HG03135 (cell line): ENCODE measurements around the gene PDHA2.
"Not testable (repeated sequence)": the region's sequence is repeated elsewhere in the genome, so short reads cannot be mapped to it uniquely, and the experiment has no call there.

Experiments used
- ATAC-seq: cut with Tn5 transposase; IDR thresholded peaks from one replicate; pipeline ENCODE4 v1.9.1; 2021; ENCODE audit warnings: mild to moderate bottlenecking, moderate library complexity; ENCODE audit not compliant: unreplicated experiment

PDHA2 gene

DNA sequence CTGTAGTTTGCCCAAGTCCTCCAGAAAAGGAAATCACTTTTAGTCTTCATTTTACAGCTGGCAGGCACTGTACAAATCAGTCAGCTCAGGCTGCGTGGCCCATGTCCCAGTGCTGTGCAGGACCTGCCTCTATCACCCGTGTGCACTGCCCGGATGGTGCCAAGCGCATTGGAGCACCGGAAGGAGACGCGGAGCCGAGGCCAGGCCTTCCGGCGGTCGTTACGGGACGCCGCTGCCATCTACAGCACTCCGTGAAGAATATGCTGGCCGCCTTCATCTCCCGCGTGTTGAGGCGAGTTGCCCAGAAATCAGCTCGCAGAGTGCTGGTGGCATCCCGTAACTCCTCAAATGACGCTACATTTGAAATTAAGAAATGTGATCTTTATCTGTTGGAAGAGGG, at the start of gene PDHA2:
PDHA2 (plus strand) TSS at position 203 of the 400 bp plus-strand sequence; CDS start at position 261, 58 bp downstream.
- no peak for ATAC-seq

DNA sequence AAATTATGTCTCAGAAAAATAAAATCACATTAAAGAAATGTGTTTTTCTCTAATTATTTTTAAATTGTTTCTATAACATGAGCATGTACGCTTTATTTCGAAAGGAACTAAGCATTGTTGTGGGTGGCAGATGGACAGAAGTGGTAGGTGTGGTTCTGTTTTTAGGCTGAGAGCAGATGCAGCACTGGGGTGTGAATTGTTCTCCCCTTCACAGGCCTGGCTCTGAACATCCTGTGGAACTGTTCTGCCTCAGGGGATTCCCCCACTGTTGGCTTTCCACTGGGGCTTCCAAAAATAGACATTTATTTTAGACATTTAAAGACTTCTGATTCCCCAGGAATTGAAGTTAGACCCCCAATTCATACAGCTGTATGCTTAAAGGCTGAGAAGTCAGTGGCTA, 41.9 kb upstream of the PDHA2 start:
- no peak for ATAC-seq

DNA sequence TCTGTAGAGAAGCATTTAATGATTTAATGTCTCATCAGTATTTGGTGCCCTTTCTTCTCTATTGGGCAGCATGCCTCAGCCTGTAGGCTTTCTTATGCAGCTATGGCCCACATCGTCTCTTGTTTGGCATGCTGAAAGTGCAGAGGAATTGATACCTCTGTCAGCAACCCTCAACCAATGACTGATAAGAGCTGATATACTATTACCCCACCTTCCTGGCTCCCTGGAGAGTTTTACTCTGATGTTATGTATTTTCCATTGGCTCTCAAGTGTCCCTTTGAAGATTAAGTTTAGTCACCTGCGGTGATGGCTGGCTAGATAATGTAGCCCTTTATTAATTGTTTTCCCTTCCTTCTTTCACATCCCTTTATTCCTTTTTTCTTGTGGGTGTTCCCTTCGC, 41.2 kb upstream of the PDHA2 start:
- ATAC-seq: no peak

DNA sequence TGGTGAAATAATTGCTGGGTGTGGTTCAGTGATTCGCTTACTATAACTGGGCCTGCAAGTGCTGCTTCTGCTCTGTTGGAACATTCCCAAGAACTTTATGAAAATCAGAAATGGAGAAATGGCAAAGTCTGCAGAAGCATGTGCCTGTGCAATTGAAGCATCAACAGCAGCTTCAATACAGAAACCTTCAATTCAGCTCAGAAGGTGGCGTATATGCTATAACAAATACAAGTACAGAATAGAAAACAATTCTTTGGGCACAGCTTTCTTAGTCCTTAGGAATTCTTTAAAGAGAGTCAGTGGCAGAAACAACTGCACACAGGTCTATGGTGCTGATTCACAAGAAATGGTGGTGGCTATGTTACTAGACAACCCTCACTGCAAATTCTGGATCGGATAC, 18.0 kb upstream of the PDHA2 start:
- no peak for ATAC-seq

DNA sequence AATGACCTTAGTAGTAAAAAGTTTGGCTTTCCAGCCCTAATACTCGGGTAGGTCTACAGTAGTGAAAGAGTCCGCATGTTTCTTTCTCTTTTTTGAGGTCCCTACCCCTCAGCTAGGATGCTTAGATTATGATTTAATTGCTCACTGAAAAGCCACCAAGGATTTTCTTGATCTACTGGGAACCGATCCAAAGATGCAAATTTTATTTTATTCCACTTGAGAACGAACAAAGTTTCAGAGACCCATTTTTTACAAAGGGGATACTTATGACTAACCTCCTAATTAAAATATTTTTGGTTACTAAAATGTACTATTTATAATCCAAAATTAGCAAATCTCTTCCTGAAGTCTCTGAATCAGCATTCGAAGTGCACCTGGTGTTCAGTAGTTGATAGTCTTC, 14.3 kb upstream of the PDHA2 start:
- no peak for ATAC-seq

DNA sequence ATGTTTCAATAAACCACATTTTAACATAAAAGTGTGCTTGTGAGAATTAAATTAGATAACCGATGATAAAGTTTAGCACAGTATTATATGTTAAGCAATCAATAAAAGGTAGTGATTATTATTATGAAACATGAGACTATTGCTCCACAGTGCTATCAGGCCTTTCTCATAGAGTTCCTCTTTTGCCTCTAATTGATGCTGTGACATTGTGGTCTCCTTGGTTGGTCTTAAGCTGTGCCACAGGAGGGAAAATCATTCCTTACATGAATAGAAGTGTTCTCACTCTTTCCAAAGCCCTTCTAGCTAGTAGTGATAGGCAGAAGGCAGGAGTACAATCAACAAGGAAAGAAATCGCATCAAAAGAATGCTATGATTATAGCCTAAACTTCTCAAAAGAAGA, 9.2 kb upstream of the PDHA2 start:
- ATAC-seq: no peak

DNA sequence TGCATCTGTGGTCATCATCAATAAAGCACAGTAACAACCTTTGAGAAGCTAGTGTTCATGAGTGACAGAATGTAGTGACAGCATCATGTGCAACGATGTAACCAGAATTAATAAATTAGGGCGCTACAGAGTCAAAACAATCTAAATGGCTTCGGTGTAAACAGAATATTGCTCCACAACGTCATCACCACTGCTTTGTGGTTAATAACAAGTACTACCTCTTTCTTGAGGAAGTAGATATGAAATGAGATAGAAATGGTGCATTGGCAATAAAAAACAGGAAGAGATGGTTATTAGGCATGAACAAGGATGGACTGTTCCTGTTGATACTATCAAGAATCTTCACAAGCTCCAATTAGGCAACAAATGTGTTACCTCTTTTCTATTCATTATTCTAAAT, 8.7 kb upstream of the PDHA2 start:
- ATAC-seq: no peak

DNA sequence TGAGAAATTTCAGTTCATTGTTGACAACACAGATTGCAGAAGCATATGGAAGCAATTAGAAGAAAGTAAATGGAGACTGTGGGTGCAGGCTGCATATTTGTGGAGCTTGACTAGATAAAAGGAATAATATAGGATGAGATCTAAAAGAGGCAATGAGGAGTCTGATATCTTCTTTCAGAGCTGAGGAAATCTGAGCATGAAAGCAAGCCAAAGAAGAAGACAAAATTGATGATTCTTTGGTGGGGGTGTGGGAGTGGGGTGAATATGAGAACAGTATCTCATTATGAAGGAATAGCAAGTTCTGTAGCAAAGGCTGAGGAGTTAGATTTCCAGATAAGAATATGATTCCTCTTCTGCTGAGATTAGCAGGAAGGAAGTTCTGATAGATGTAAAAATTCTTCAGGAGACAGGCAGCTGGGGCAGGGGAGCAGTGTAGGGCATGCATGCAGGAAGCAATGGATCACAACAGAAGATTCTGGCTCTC, 6.1 kb upstream of the PDHA2 start:
- no peak for ATAC-seq

DNA sequence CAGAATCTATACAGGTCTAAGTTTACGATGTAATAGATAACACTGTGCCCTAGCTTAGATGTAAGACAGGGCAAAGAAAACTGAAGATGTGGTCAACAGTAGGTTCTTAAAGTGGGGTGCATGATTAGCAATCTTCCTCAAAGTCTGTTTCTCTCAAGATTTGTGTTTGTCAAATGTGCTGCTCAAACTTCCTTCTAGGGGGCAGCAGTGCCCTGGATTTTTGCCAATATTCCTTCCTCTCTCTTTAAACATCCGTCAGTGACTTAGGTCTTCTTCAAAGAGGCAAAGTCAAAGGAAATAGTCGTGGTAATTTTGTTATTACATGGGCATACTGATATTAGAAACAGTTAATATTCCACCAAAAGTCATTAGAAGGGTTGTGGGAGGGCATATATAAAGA, 4.2 kb upstream of the PDHA2 start:
- ATAC-seq: no peak

DNA sequence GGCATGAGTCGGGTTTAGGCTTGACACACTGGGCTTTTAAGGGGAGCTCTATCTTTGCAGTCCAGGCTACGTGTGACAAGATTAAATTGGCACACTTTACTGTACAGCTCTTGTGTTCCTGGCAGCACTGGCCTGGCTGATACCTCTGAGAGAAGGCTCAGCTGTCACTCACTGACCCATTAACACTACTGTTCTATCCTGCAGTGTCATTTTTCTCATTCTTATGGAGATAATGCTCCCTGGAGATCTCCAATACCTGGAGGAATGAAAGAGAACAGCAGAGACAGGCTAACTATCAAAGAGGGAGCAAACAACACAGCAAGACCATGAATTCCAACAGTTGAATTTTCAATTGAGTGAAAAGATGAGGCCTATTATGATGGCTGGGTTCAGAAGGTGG, 1.7 kb upstream of the PDHA2 start:
- no peak for ATAC-seq

DNA sequence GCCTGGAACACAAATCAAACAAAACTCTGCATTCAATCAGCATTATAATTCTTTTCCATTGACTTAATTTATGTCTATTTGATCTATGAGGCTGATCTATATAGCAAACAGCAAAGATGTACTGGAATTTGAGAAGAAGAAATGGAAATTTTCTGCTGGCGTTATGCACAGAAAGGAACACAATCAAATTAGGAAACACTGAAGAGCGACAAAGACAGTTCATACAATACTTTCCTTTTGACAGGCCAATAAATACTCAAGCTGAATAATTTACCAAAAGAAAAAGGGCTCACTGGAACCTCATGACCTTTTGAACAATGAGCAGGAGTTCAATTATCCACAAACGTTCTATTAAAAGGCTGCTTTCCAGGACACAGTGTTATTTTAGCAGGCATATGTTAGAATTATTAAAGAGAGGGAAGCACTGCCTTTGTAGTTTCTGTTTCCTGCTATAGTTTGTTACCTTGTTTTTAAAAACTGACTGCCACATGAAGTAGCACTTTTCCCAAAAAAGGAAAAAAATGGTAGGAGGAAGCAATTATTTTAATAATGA, 8.1 kb downstream of the PDHA2 start:
- no peak for ATAC-seq

DNA sequence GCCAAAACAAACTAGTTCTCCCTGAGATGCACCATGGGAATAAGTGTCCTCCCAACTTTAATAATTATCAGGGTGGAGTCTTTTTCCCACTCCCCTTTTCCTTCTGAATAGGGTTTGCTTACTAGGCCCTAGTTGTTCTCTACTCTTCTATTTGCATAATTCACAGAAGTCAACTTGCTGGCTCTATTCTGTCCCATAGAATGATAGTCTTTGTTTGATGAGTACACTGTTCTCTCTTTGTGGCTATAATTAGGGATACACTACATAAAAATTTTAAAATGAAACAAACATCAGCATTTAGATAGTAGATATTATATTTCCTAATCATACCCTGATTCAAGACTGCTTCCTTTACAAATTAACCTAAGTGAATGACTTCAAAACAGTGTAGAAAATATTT, 10.3 kb downstream of the PDHA2 start:
- ATAC-seq: no peak

DNA sequence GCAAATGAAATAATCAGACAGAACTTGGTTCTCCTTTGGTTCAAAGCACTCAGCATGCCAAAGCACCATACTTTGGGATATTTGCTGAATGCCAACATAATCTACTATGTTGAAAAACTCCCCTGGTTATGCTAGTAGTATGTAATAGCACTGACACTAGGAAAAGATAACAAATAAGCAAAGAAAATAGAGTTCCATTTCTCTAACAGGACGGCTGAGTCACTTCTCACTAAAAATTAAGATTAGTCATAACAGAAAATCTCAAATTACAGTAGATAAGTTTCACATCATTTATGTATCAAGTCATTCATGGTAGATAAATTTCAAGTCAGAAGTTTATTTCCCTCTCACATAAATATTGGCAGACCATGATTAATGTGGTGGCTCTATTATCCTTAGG, 17.9 kb downstream of the PDHA2 start:
- no peak for ATAC-seq

DNA sequence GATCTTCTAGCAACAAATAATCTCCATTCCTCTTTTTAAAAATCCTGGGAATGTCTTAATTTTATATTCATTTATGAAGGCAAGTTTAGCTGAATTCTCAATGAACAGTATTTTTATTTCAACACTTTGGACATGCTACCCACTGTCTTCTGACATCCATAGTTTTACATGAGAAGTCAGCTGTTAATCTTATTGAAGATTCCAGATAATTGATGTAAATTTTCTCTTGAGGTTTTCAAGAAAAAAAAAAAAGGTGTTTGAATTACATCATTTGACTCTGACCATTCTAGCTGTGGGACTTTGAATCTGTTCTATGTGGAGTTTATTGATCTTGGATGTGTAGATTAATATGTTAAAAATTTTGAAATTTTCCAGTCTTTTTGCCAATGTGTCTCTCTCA, 28.0 kb downstream of the PDHA2 start:
- ATAC-seq: no peak

DNA sequence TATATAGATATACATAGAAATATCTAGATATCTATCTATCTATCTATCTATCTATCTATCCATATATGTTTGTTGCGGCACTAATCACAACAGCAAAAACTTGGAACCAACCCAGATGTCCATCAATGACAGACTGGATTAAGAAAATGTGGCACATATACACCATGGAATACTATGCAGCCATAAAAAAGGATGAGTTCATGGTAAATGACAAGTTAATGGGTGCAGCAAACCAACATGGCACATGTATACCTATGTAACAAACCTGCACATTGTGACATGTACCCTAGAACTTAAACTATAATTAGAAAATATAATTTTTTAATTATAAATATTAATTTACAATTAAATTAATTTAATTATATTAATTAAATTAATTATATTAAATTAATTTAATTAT, 29.5 kb downstream of the PDHA2 start:
- not testable (repeated sequence) for ATAC-seq

DNA sequence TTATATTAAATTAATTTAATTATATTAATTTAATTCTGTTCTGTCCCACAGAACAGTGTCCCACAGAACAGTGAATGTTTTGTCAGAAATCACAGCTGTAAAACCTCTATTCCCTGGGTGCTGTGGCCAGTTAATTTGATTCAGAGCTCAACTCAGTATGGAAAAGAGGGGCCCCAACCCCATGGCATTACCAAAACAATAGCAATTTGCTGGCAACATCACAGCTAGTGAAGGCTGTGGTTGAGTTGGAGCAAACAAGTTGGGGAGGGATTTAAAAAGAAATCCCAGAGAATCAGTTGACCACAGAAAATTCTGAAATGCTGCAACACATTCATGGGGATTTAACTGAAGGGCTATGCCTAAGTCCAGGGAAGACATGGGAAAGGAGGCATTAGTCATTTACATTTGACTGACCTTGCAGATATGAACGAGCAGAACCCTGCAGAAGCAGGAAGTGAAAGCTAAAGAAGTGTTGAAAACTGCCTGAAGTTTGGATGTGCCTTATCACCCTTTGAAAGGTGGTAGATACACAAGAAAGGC, 30.1 kb downstream of the PDHA2 start:
- no peak for ATAC-seq

DNA sequence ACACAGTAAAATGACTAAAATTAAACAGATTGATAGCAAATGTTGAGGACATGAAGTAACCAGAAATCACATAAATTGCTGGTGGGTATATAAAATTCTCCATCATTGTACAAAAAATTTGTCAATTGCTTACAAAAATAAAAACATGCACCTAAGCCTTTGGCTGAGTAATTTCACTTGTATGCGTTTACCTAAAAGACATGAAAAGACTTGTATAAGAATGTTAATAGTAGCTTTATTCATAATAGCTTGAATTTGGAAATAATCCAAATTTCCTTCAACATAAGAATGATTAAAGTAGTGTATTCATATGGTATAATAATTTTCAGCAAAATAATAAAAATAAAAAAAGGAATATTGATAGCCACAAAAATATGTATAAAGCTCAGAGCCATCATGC, 37.7 kb downstream of the PDHA2 start:
- ATAC-seq: no peak

DNA sequence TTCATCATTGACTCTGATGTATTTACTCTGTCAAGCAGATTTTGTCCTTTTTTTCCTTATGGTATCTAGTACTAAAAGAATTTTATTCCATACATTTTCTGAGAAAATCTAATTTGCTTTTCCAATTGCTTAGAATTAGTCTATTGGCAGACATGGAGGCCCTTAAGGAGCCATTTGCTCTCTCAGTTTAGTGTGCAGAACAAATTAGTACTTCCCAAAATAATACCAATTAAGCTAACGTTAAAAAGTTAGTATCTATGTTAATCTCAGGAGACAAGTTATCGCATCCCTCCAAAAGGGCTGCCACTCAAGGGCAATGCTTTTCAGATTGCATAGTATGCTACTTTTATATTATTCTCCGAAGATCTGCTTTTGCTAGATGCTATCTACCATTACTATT, 47.7 kb downstream of the PDHA2 start:
- no peak for ATAC-seq

DNA sequence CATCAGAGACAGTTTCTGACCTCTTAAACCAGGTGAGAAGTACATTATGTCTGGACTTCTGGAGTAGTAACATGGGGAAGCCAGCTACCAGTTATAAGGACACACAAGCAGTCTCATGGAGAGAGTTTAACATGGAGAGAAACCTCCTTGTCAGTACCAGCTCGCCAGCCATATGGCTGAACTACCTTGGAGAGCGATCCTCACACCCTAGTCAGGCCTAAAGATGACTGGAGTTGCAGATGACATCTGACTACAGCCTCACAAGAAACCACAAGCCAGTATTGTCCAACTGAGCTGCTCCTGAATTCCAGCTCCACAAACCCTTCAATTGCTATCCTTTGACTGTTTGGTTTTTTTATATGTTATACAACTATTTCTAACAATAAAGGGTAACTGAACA, 49.8 kb downstream of the PDHA2 start:
- no peak for ATAC-seq
